SU-DHL-6 (cell line): ENCODE measurements around the gene SH3BP5.
"Not testable (repeated sequence)": the region's sequence is repeated elsewhere in the genome, so short reads cannot be mapped to it uniquely, and the experiment has no call there.

ENCODE experiments used
- H2AFZ ChIP-seq: fragments of 200-600 bp; sonication (generic); 2 replicates; pipeline ENCODE4 v1.6.1; 2014; ENCODE audit warnings: low read depth, mild to moderate bottlenecking, moderate library complexity, mixed read lengths, antibody characterized with exemption, low read length; ENCODE audit not compliant: severe bottlenecking
- H3F3A ChIP-seq: fragments of 200-600 bp; shearing (Covaris generic); 2 replicates; pipeline ENCODE4 v1.6.0; 2016; ENCODE audit warnings: antibody characterized with exemption, mild to moderate bottlenecking; ENCODE audit not compliant: insufficient read depth
- H3K27ac ChIP-seq: fragments of 200-600 bp; sonication (generic); 2 replicates; pipeline ENCODE4 v1.5.1; 2016; ENCODE audit warnings: low read depth, mild to moderate bottlenecking, low read length, moderate library complexity, mixed read lengths
- H3K27me3 ChIP-seq: fragments of 200-600 bp; sonication (generic), shearing (Covaris generic); 2 replicates; pipeline ENCODE4 v1.6.0; 2014; ENCODE audit warnings: mild to moderate bottlenecking, low read length
- H3K36me3 ChIP-seq: fragments of 200-600 bp; sonication (generic); 2 replicates; pipeline ENCODE4 v1.6.1; 2014; ENCODE audit warnings: mild to moderate bottlenecking, low read length, mixed read lengths
- H3K4me2 ChIP-seq: fragments of 300-600, 200-600 bp; shearing (Covaris generic), sonication (generic); 2 replicates; pipeline ENCODE4 v1.6.0; 2014; ENCODE audit warnings: low read length, low read depth, mild to moderate bottlenecking; ENCODE audit not compliant: poor library complexity, severe bottlenecking
- H3K4me3 ChIP-seq: fragments of 200-600 bp; sonication (generic); 2 replicates; pipeline ENCODE4 v1.5.1; 2014; ENCODE audit warnings: antibody characterized with exemption, low read length, mild to moderate bottlenecking, mixed read lengths; ENCODE audit not compliant: insufficient read depth, poor library complexity, severe bottlenecking
- H3K79me2 ChIP-seq: fragments of 200-600 bp; sonication (generic); 2 replicates; pipeline ENCODE4 v1.6.1; 2014; ENCODE audit warnings: mild to moderate bottlenecking, low read length, moderate library complexity; ENCODE audit not compliant: insufficient read depth
- H3K9ac ChIP-seq: fragments of 200-600 bp; sonication (generic); 2 replicates; pipeline ENCODE4 v1.7.0; 2014; ENCODE audit warnings: mild to moderate bottlenecking, low read length
- H3K9me2 ChIP-seq: fragments of 200-600 bp; sonication (generic); replicated peaks from 2 replicates; pipeline ENCODE4 v1.6.1; 2014; ENCODE audit warnings: low read length; ENCODE audit not compliant: insufficient read depth
- H3K9me3 ChIP-seq: fragments of 200-600 bp; sonication (generic); 2 replicates; pipeline ENCODE4 v1.6.1; 2014; ENCODE audit warnings: low read length, mixed read lengths; ENCODE audit not compliant: insufficient read depth
- H4K20me1 ChIP-seq: fragments of 200-600 bp; sonication (generic); 2 replicates; pipeline ENCODE4 v1.6.1; 2014; ENCODE audit warnings: low read depth, mild to moderate bottlenecking, antibody characterized with exemption, low read length, moderate library complexity, mixed read lengths
- CTCF ChIP-seq: fragments of 200-600 bp; sonication (generic); IDR thresholded peaks from one replicate; pipeline ENCODE4 v1.5.1; 2017; ENCODE audit warnings: antibody characterized with exemption, mild to moderate bottlenecking, low read length, moderate library complexity; ENCODE audit not compliant: insufficient read depth, poor library complexity, severe bottlenecking
- EZH2phosphoT487 ChIP-seq: fragments of 200-600 bp; sonication (generic), shearing (Covaris generic); conservative IDR thresholded peaks from 2 replicates; pipeline ENCODE4 v1.6.1; 2018; ENCODE audit warnings: mild to moderate bottlenecking, antibody characterized with exemption, low read length, moderate library complexity, mixed read lengths

SH3BP5 gene

GRCh38 chr3:15367059-15367458, 34.7 kb upstream of the SH3BP5 start:
- Histone ChIP-seq H3K79me2 (no peaks in the 10 kb centered on the region), H3K36me3 (no peaks in the 10 kb centered on the region), H3K27me3 (no peaks in the 10 kb centered on the region), H3K4me3 (no peak overlapping the region), H2AFZ (no peak overlapping the region), H3K27ac (no peak overlapping the region), H3K4me2 (no peak overlapping the region), H3K9ac (no peak overlapping the region), H4K20me1 (no peaks in the 10 kb centered on the region), H3K9me3 (no peaks in the 10 kb centered on the region), H3F3A (no peaks in the 10 kb centered on the region), H3K9me2 (no peaks in the 10 kb centered on the region)
- TF ChIP-seq EZH2phosphoT487 = no peak
- no peak for TF ChIP-seq CTCF

GRCh38 chr3:15364078-15364477, 31.7 kb upstream of the SH3BP5 start:
- not testable (repeated sequence) for H3K27ac ChIP-seq, H3K9me3 ChIP-seq, H3K4me3 ChIP-seq, H2AFZ ChIP-seq, H3K9ac ChIP-seq, H3K36me3 ChIP-seq, H3F3A ChIP-seq, H3K4me2 ChIP-seq, H3K27me3 ChIP-seq, H3K9me2 ChIP-seq, H3K79me2 ChIP-seq, H4K20me1 ChIP-seq

- Histone ChIP-seq H3K27ac (0 out of 2 replicates have a peak overlapping the region, but pooled peaks have one; percentile 6), H3K79me2 (no peaks in the 10 kb centered on the region), H3K36me3 (no peaks in the 10 kb centered on the region), H3K27me3 (no peaks in the 10 kb centered on the region), H4K20me1 (no peaks in the 10 kb centered on the region), H3K4me2 (peak overlapping the region; percentile 26), H2AFZ (peak overlapping the region; percentile 32), H3K9ac (no peak overlapping the region), H3K4me3 (no peak overlapping the region), H3K9me3 (no peaks in the 10 kb centered on the region), H3F3A (no peaks in the 10 kb centered on the region), H3K9me2 (no peaks in the 10 kb centered on the region)
- TF ChIP-seq CTCF = no peak
- TF ChIP-seq EZH2phosphoT487 = no peak
Measured at GRCh38 chr3:15361494-15362214, 29.3 kb upstream of the SH3BP5 start.

GRCh38 chr3:15360788-15361493, 28.6 kb upstream of the SH3BP5 start:
- Histone ChIP-seq H3K9me3 (no peaks in the 10 kb centered on the region), H3F3A (no peaks in the 10 kb centered on the region), H3K27ac (0 out of 2 replicates have a peak overlapping the region, but pooled peaks have one; percentile 6), H3K9ac (no peak overlapping the region), H3K9me2 (no peaks in the 10 kb centered on the region), H2AFZ (peak overlapping the region; percentile 32), H4K20me1 (no peaks in the 10 kb centered on the region), H3K36me3 (no peaks in the 10 kb centered on the region), H3K79me2 (no peaks in the 10 kb centered on the region), H3K4me2 (peak overlapping the region; percentile 26), H3K4me3 (no peak overlapping the region), H3K27me3 (no peaks in the 10 kb centered on the region)
- TF ChIP-seq EZH2phosphoT487 (no peak), CTCF (no peak)
